A673 (cell line): ENCODE measurements around the gene ABHD17A.

Source experiments
- CTCF ChIP-seq: fragments of 300-800, 200-600 bp; sonication (generic); conservative IDR thresholded peaks from 2 replicates; pipeline ENCODE4 v1.5.1; 2017; ENCODE audit warnings: low read depth, mild to moderate bottlenecking, antibody characterized with exemption, low read length, moderate library complexity, mixed read lengths
- EZH2 ChIP-seq: fragments of 200-600 bp; sonication (generic); IDR thresholded peaks from 2 replicates; pipeline ENCODE4 v1.6.1; 2017; ENCODE audit warnings: borderline replicate concordance, low read depth, mild to moderate bottlenecking, mixed read lengths, antibody characterized with exemption, low read length; ENCODE audit not compliant: poor library complexity, severe bottlenecking

DNA sequence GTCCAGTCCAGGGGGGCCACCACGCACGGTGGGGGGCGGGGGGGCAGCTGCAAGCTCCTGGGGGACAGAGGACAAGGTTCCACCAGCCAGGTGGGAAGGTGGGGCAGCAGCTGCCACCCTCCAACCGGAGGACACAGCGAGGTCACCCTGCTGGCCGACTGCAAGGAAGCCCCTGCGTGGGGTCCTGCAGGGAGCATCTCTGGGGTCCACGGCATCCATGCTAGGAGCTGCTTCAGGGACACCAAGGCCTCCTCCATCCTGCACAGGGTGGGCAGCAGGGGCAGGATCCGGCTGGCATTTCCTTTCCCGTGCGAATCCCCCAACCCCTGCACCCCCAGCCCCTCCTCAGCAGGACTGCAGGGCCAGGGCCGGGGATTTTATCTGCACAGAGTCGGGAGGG lies 13.7 kb downstream of the ABHD17A start:
- no peak for TF ChIP-seq CTCF
- TF ChIP-seq EZH2, result no peak
